Measurements from ENCODE around the gene TRPC4AP.

Gene TRPC4AP

GRCh38 chr20:34992751-34993417 is 99.7 kb downstream of the TRPC4AP start:
- TF ChIP-seq, protein P1, sequence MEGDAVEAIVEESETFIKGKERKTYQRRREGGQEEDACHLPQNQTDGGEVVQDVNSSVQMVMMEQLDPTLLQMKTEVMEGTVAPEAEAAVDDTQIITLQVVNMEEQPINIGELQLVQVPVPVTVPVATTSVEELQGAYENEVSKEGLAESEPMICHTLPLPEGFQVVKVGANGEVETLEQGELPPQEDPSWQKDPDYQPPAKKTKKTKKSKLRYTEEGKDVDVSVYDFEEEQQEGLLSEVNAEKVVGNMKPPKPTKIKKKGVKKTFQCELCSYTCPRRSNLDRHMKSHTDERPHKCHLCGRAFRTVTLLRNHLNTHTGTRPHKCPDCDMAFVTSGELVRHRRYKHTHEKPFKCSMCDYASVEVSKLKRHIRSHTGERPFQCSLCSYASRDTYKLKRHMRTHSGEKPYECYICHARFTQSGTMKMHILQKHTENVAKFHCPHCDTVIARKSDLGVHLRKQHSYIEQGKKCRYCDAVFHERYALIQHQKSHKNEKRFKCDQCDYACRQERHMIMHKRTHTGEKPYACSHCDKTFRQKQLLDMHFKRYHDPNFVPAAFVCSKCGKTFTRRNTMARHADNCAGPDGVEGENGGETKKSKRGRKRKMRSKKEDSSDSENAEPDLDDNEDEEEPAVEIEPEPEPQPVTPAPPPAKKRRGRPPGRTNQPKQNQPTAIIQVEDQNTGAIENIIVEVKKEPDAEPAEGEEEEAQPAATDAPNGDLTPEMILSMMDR (IDR thresholded peaks at IDR 0.05), result no peak
- H3K27ac ChIP-seq, result no peak overlapping the region
- H3K27me3 ChIP-seq, result no peaks in the 10 kb centered on the region
- H3K9me3 ChIP-seq, result no peaks in the 10 kb centered on the region
- H3K4me1 ChIP-seq (ENCODE audit: control insufficient read depth in 1 of 2, insufficient read depth in 1 of 2, low read depth in 1 of 2, low read length in 1 of 2), result no peaks in the 10 kb centered on the region
- H3K36me3 ChIP-seq, result peaks cover 80% of the 10 kb centered on the region
- no peak overlapping the region for H3K4me3 ChIP-seq (ENCODE audit: low read depth in 1 of 2, low read length in 1 of 2)

GRCh38 chr20:34990661-34991214 is 101.9 kb downstream of the TRPC4AP start:
- TF ChIP-seq, protein P1 (IDR thresholded peaks at IDR 0.05), result no peak
- no peaks in the 10 kb centered on the region for H3K9me3 ChIP-seq
- no peaks in the 10 kb centered on the region for H3K4me1 ChIP-seq (ENCODE audit: control insufficient read depth in 1 of 2, insufficient read depth in 1 of 2, low read depth in 1 of 2, low read length in 1 of 2)
- peaks cover 62% of the 10 kb centered on the region for H3K36me3 ChIP-seq
- no peaks in the 10 kb centered on the region for H3K27me3 ChIP-seq
- H3K4me3 ChIP-seq (ENCODE audit: low read depth in 1 of 2, low read length in 1 of 2), result no peak overlapping the region
- H3K27ac ChIP-seq, result no peak overlapping the region

GRCh38 chr20:34990231-34990630 is 102.4 kb downstream of the TRPC4AP start:
- TF ChIP-seq, protein P1 (IDR thresholded peaks at IDR 0.05), result no peak
- Histone ChIP-seq H3K4me1 (ENCODE audit: control insufficient read depth in 1 of 2, insufficient read depth in 1 of 2, low read depth in 1 of 2, low read length in 1 of 2) (no peaks in the 10 kb centered on the region), H3K4me3 (ENCODE audit: low read depth in 1 of 2, low read length in 1 of 2) (no peak overlapping the region), H3K27ac (no peak overlapping the region), H3K27me3 (no peaks in the 10 kb centered on the region), H3K9me3 (no peaks in the 10 kb centered on the region), H3K36me3 (peaks cover 57% of the 10 kb centered on the region)

DNA sequence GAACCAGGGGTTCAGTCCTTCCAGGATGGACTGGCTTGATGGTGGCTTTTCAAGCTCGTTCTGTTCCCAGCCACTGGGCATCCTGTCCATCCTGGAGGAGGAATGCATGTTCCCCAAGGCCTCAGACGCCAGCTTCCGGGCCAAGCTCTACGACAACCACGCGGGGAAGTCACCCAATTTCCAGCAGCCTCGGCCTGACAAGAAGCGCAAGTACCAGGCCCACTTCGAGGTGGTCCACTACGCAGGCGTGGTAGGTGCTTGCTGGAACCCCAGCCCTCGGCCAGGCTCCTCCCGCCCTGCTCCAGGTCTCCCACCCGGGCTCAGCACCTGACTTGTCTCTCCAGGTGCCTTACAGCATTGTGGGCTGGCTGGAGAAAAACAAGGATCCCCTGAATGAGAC is 102.9 kb downstream of the TRPC4AP start:
- Histone ChIP-seq H3K4me3 (ENCODE audit: low read depth in 1 of 2, low read length in 1 of 2) (no peak overlapping the region), H3K4me1 (ENCODE audit: control insufficient read depth in 1 of 2, insufficient read depth in 1 of 2, low read depth in 1 of 2, low read length in 1 of 2) (no peaks in the 10 kb centered on the region), H3K27me3 (peaks cover 5% of the 10 kb centered on the region), H3K36me3 (peaks cover 52% of the 10 kb centered on the region), H3K27ac (no peak overlapping the region), H3K9me3 (no peaks in the 10 kb centered on the region)
- TF ChIP-seq, protein P1 (IDR thresholded peaks at IDR 0.05), result no peak

DNA sequence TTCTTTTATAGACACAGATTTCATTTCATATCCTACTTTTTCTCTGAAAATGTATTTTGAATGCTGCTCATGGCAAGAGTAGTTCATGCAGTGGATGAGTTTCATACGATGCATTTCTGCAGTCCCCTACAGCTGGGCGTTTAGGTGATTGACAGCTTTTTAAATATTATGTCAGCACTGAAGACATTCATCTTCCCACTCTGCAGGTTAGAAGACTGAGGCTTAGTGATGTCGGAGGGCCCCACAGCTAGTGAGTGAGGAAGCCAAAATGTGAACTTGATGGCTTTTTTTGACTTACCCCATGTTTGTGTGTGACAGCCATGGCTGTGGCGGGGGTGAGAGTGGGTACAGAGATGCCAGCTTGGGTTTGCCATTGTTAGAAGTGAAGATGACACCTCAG is 103.5 kb downstream of the TRPC4AP start:
- peaks cover 10% of the 10 kb centered on the region for H3K27me3 ChIP-seq
- no peak overlapping the region for H3K27ac ChIP-seq
- H3K36me3 ChIP-seq, result peaks cover 46% of the 10 kb centered on the region
- no peaks in the 10 kb centered on the region for H3K4me1 ChIP-seq (ENCODE audit: control insufficient read depth in 1 of 2, insufficient read depth in 1 of 2, low read depth in 1 of 2, low read length in 1 of 2)
- H3K9me3 ChIP-seq, result no peaks in the 10 kb centered on the region
- TF ChIP-seq, protein P1 (IDR thresholded peaks at IDR 0.05), result no peak
- H3K4me3 ChIP-seq (ENCODE audit: low read depth in 1 of 2, low read length in 1 of 2), result no peak overlapping the region
